ENCODE measurements around the gene BID. TPM values are rescaled to one million over a fixed set of nuclear protein-coding genes. Genes with fewer than 3 reads are reported as not detected.

Gene BID
- total RNA-seq, 1 experiment from 2014 or later, result 25.0 TPM

- Mint-ChIP-seq H3K27ac (ENCODE audit: low read depth, unreplicated experiment) (peak overlapping the region; percentile 87), H3K36me3 (ENCODE audit: insufficient read depth, unreplicated experiment) (peaks cover 38% of the 10 kb centered on the region), H3K4me1 (ENCODE audit: insufficient read depth, unreplicated experiment) (peaks cover 17% of the 10 kb centered on the region), H3K27me3 (ENCODE audit: insufficient read depth, unreplicated experiment) (no peaks in the 10 kb centered on the region), H3K4me3 (ENCODE audit: unreplicated experiment) (no peak overlapping the region), H3K9me3 (ENCODE audit: unreplicated experiment) (no peaks in the 10 kb centered on the region)
- BruUV-seq (replicated peaks), result no TSS peak
- intact Hi-C loops (cut with micrococcal nuclease), result loop anchor here (5.0 kb wide), 1 partner anchor 148 kb away; no protein-coding TSS in a partner anchor
- CTCF ChIA-PET, result interaction anchor here (0.7 kb wide), 1 partner anchor 9 kb away, joined by 3 read pairs; no protein-coding TSS in a partner anchor
- no peak for DNase-seq (ENCODE audit: unreplicated experiment)
- POLR2A ChIA-PET, result interaction anchor here (0.5 to 4.0 kb wide), 8 partner anchors 9 to 147 kb away, joined by 3 to 35 read pairs (median 4); partner anchors contain the start of genes ATP6V1E1 and BCL2L13
- TF ChIP-seq, protein P1, sequence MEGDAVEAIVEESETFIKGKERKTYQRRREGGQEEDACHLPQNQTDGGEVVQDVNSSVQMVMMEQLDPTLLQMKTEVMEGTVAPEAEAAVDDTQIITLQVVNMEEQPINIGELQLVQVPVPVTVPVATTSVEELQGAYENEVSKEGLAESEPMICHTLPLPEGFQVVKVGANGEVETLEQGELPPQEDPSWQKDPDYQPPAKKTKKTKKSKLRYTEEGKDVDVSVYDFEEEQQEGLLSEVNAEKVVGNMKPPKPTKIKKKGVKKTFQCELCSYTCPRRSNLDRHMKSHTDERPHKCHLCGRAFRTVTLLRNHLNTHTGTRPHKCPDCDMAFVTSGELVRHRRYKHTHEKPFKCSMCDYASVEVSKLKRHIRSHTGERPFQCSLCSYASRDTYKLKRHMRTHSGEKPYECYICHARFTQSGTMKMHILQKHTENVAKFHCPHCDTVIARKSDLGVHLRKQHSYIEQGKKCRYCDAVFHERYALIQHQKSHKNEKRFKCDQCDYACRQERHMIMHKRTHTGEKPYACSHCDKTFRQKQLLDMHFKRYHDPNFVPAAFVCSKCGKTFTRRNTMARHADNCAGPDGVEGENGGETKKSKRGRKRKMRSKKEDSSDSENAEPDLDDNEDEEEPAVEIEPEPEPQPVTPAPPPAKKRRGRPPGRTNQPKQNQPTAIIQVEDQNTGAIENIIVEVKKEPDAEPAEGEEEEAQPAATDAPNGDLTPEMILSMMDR (IDR thresholded peaks at IDR 0.05; ENCODE audit: unreplicated experiment), result no peak
Measured at GRCh38 chr22:17705546-17705945, 68.7 kb downstream of the BID start.

DNA sequence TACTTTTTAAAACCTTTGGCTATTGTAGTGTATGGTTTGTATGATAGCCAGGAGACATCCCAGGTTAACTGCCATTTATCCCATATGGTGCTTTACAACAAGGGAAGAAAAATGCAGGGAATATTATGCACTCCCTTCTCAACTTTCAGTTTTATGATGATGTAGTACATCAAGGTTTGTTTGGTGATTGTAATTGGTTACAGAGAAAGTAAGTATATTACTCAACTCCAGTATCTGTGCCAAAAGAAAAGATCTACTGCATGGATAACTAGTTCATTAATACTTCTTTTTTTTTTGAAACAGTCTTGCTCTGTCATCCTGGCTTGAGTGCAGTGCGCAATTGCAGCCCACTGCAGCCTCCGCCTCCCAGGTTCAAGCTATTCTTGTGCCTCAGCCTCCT, 70.5 kb downstream of the BID start:
- intact Hi-C loops (cut with micrococcal nuclease), result no loop called here
- Mint-ChIP-seq H3K4me3 (ENCODE audit: unreplicated experiment) (no peak overlapping the region), H3K27me3 (ENCODE audit: insufficient read depth, unreplicated experiment) (no peaks in the 10 kb centered on the region), H3K9me3 (ENCODE audit: unreplicated experiment) (no peaks in the 10 kb centered on the region), H3K27ac (ENCODE audit: low read depth, unreplicated experiment) (no peak overlapping the region), H3K36me3 (ENCODE audit: insufficient read depth, unreplicated experiment) (peaks cover 33% of the 10 kb centered on the region), H3K4me1 (ENCODE audit: insufficient read depth, unreplicated experiment) (peaks cover 26% of the 10 kb centered on the region)
- BruUV-seq (replicated peaks), result no TSS peak
- no peak for DNase-seq (ENCODE audit: unreplicated experiment)
- POLR2A ChIA-PET, result interaction anchor here (0.5 to 1.5 kb wide), 3 partner anchors 11 to 82 kb away, joined by 3 to 5 read pairs (median 3); partner anchors contain the start of gene BCL2L13
- TF ChIP-seq, protein P1 (IDR thresholded peaks at IDR 0.05; ENCODE audit: unreplicated experiment), result no peak
- CTCF ChIA-PET, result no interaction called here

- Mint-ChIP-seq H3K27me3 (ENCODE audit: insufficient read depth, unreplicated experiment) (no peaks in the 10 kb centered on the region), H3K9me3 (ENCODE audit: unreplicated experiment) (no peaks in the 10 kb centered on the region), H3K27ac (ENCODE audit: low read depth, unreplicated experiment) (no peak overlapping the region), H3K4me1 (ENCODE audit: insufficient read depth, unreplicated experiment) (peaks cover 12% of the 10 kb centered on the region), H3K4me3 (ENCODE audit: unreplicated experiment) (no peak overlapping the region), H3K36me3 (ENCODE audit: insufficient read depth, unreplicated experiment) (peaks cover 43% of the 10 kb centered on the region)
- CTCF ChIA-PET, result no interaction called here
- DNase-seq (ENCODE audit: unreplicated experiment), result no peak
- POLR2A ChIA-PET, result no interaction called here
- no TSS peak for BruUV-seq (replicated peaks)
- TF ChIP-seq, protein P1 (IDR thresholded peaks at IDR 0.05; ENCODE audit: unreplicated experiment), result no peak
- intact Hi-C loops (cut with micrococcal nuclease), result no loop called here
Measured at GRCh38 chr22:17700778-17701177, 73.5 kb downstream of the BID start.

- POLR2A ChIA-PET, result no interaction called here
- CTCF ChIA-PET, result no interaction called here
- Mint-ChIP-seq H3K4me3 (ENCODE audit: unreplicated experiment) (no peak overlapping the region), H3K36me3 (ENCODE audit: insufficient read depth, unreplicated experiment) (peaks cover 38% of the 10 kb centered on the region), H3K27me3 (ENCODE audit: insufficient read depth, unreplicated experiment) (no peaks in the 10 kb centered on the region), H3K27ac (ENCODE audit: low read depth, unreplicated experiment) (no peak overlapping the region), H3K9me3 (ENCODE audit: unreplicated experiment) (no peaks in the 10 kb centered on the region), H3K4me1 (ENCODE audit: insufficient read depth, unreplicated experiment) (peaks cover 12% of the 10 kb centered on the region)
- BruUV-seq (replicated peaks), result no TSS peak
- intact Hi-C loops (cut with micrococcal nuclease), result no loop called here
- TF ChIP-seq, protein P1 (IDR thresholded peaks at IDR 0.05; ENCODE audit: unreplicated experiment), result no peak
- no peak for DNase-seq (ENCODE audit: unreplicated experiment)
Measured at GRCh38 chr22:17699696-17700340, 74.5 kb downstream of the BID start.
